PC-3 (cell line): ENCODE results near the gene KRTAP12-1. TPM values are rescaled to one million over a fixed set of nuclear protein-coding genes. Genes with fewer than 3 reads are reported as not detected.

ENCODE experiments used
- ATAC-seq: fragments of 200-7000 bp; cut with Tn5 transposase; 2 replicates; pipeline ENCODE4 v1.9.1; 2020; ENCODE audit warnings: mild to moderate bottlenecking, moderate library complexity
- BruUV-seq: library from RNA; stranded (reverse); fragments of 400-500 nt; replicated peaks from 2 replicates; lab custom pipeline; 2021; lab: Mats Ljungman, UMichigan
- CTCF ChIA-PET: fragments of 300-600 bp; sonication (Branson Sonifier 250); formaldehyde crosslinking; loops from one replicate; lab custom pipeline; 2022; ENCODE audit warnings: antibody characterized with exemption; lab: Charles Lee
- POLR2A ChIA-PET: fragments of 300-600 bp; sonication (Branson Sonifier 250); formaldehyde crosslinking; loops from one replicate; lab custom pipeline; 2022; ENCODE audit warnings: antibody characterized with exemption; ENCODE audit not compliant: unreplicated experiment; lab: Charles Lee
- DNase-seq: peaks from one replicate; pipeline ENCODE4 v3.0.0-alpha.2; 2015
- H2AFZ ChIP-seq: fragments of 300-600 bp; sonication (generic); 2 replicates; pipeline ENCODE4 v1.6.0; 2016; ENCODE audit warnings: antibody characterized with exemption, low read length
- H3F3A ChIP-seq: fragments of 300-600 bp; sonication (generic); one replicate; pipeline ENCODE4 v1.6.0; 2017; ENCODE audit warnings: antibody characterized with exemption, low read length, control low read depth, mild to moderate bottlenecking; ENCODE audit not compliant: unreplicated experiment
- H3K27ac ChIP-seq: fragments of 300-600 bp; sonication (generic); 2 replicates; pipeline ENCODE4 v1.5.1; 2016; ENCODE audit warnings: mild to moderate bottlenecking, low read length
- H3K27me3 ChIP-seq: fragments of 300-600 bp; sonication (generic); 2 replicates; pipeline ENCODE4 v1.6.1; 2016; ENCODE audit warnings: low read length, mixed read lengths
- H3K36me3 ChIP-seq: fragments of 300-600 bp; sonication (generic); 2 replicates; pipeline ENCODE4 v1.6.1; 2016; ENCODE audit warnings: low read depth, mixed run types, low read length, mixed read lengths
- H3K4me1 ChIP-seq: fragments of 300-600 bp; sonication (generic); 2 replicates; pipeline ENCODE4 v1.5.1; 2016; ENCODE audit warnings: low read length; ENCODE audit not compliant: insufficient read depth
- H3K4me2 ChIP-seq: fragments of 300-600 bp; sonication (generic); 2 replicates; pipeline ENCODE4 v1.6.0; 2016; ENCODE audit warnings: low read length
- H3K4me3 ChIP-seq: fragments of 300-600 bp; sonication (generic); 2 replicates; pipeline ENCODE4 v1.5.1; 2016; ENCODE audit warnings: mild to moderate bottlenecking, low read length, mixed read lengths
- H3K79me2 ChIP-seq: fragments of 300-600 bp; sonication (generic); 2 replicates; pipeline ENCODE4 v1.6.1; 2017; ENCODE audit warnings: low read length, mixed read lengths
- H3K9ac ChIP-seq: fragments of 300-600 bp; sonication (generic); 2 replicates; pipeline ENCODE4 v1.6.0; 2016; ENCODE audit warnings: mild to moderate bottlenecking, low read length
- H3K9me2 ChIP-seq: fragments of 300-600 bp; sonication (generic); replicated peaks from 2 replicates; pipeline ENCODE4 v1.6.1; 2016; ENCODE audit warnings: mixed run types, low read length, mixed read lengths
- H3K9me3 ChIP-seq: fragments of 300-600 bp; sonication (generic); 2 replicates; pipeline ENCODE4 v1.6.1; 2016; ENCODE audit warnings: low read length, mixed read lengths
- H4K20me1 ChIP-seq: fragments of 300-600 bp; sonication (generic); 2 replicates; pipeline ENCODE4 v1.6.1; 2016; ENCODE audit warnings: low read length, mixed read lengths
- CTCF ChIP-seq: fragments of 300-600 bp; sonication (generic); conservative IDR thresholded peaks from 2 replicates; pipeline ENCODE4 v1.5.1; 2017; ENCODE audit warnings: antibody characterized with exemption, low read depth, mild to moderate bottlenecking, low read length
- EZH2 ChIP-seq: fragments of 300-600 bp; sonication (generic); IDR thresholded peaks from one replicate; pipeline ENCODE4 v1.6.1; 2017; ENCODE audit warnings: antibody characterized with exemption, mild to moderate bottlenecking, low read length; ENCODE audit not compliant: unreplicated experiment
- EZH2phosphoT487 ChIP-seq: fragments of 300-600 bp; sonication (generic); IDR thresholded peaks from 2 replicates; pipeline ENCODE4 v1.6.1; 2018; ENCODE audit warnings: mild to moderate bottlenecking, antibody characterized with exemption, low read length, borderline replicate concordance
- intact Hi-C: fragments of 100-400 bp; cut with micrococcal nuclease; formaldehyde crosslinking; loops from 2 replicates; pipeline ENCODE4 v1.9.0; 2023
- total RNA-seq: library from RNA; depleted of rRNA; stranded (reverse); fragments of >200 nt; gene quantifications from 2 replicates; pipeline ENCODE4 v1.2.3, GENCODE V29; 2014

Gene KRTAP12-1
- total RNA-seq, 1 experiment from 2014 or later, result 0.62 TPM

DNA sequence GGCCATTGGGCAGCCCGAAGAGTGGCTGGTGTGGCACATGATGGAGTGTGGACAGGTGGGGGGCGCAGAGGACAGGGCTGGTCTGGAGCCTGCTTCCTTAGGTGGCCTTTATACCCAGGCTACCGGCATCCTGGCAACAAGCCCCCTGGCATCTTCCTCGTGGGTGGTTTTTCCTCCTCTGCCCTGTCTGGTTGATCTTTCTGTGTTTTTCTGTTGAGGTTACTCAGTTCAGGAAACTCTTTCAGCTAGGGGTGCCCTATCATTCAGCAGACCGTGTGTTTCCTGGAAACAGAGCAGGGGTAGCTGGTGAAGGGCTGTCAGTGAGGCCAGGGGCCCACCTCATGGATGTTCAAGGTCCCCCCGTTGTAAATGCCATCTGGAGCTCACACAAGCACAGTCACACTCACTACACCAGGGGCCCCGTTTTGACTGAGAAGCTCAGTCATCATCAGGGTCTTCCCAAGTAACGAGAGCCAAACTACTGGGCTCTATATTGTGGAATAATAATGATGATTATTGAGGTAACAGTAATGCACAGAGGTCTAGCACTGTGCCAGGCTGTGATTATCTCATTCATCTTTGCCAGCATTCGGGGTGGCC lies 27.3 kb downstream of the KRTAP12-1 start, which contains the start of gene KRTAP12-4:
KRTAP12-4 (minus strand) TSS at position 84 of the 600 bp plus-strand sequence; CDS start at position 39, 45 bp downstream.
- H3K27ac ChIP-seq, result no peak within 1 kb of the TSS
- no peak within 1 kb of the TSS for H3K9ac ChIP-seq
- H3K4me2 ChIP-seq, result no peak within 1 kb of the TSS
- TF ChIP-seq EZH2 (no peak), EZH2phosphoT487 (no peak), CTCF (no peak)
- no peaks in the 10 kb centered on the region for H3K4me1 ChIP-seq
- no peak for DNase-seq
- no peaks in the 10 kb centered on the region for H3K27me3 ChIP-seq
- 0 out of 2 replicates have a peak, but pooled peaks cover 5% of the 10 kb centered on the region for H3K9me3 ChIP-seq
- intact Hi-C loops, result no loop called here
- BruUV-seq, result no TSS peak
- H3K79me2 ChIP-seq, result no peaks in the 10 kb centered on the region
- no peaks in the 10 kb centered on the region for H3K9me2 ChIP-seq
- no peak within 1 kb of the TSS for H2AFZ ChIP-seq
- H3K4me3 ChIP-seq, result no peak within 1 kb of the TSS
- H3K36me3 ChIP-seq, result no peaks in the 10 kb centered on the region
- ATAC-seq, result no peak
- CTCF ChIA-PET, result no interaction called here
- no peaks in the 10 kb centered on the region for H3F3A ChIP-seq
- no peaks in the 10 kb centered on the region for H4K20me1 ChIP-seq
- POLR2A ChIA-PET, result no interaction called here

DNA sequence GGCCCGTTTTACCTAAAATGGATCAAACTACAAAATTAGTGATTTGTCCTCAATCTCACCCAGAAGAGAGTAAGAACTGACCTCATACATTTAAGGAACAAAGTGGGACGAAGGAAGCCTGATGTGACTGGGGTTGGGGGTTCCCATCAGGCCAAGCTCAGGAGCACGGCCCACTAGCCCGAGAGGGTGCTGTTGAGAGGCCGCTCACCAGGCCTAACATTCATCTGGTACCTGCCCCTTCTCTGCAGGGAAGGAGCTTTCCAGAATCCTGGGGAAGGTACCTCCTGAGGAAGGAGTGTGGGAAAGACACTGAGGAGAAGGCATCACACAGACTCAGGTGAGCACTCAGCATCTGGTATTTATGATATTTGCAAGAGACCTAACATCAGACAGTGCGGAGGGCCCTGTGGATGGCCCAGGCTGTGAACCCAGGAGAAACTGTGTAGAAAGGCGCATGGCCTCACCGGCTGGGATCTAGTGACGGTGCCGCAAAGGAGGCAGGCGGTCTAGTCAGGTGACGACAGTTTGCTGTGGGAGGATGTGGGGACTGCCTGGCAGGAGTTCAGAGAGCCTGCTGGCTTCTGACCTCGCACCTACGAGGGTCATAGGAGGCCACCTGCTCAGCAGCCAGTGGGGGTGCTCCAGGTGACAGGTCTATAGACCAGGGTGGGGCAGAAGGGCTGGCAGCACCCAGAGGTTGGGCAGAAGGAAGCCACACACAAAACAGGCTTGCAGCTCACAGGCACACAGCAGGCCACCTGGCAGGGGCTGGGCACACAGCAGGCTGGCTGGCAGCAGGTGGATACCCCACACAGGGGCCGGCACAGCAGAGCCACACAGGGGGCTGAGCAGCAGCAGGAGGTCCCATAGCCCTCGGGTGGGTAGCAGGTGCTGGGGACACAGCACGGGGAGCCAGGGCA lies 28.0 kb downstream of the KRTAP12-1 start:
- H3K27me3 ChIP-seq, result no peaks in the 10 kb centered on the region
- BruUV-seq, result no TSS peak

More for the DNA sequence above, 28.0 kb downstream of the KRTAP12-1 start:
- CTCF ChIA-PET, result no interaction called here
- no peaks in the 10 kb centered on the region for H3F3A ChIP-seq
- H2AFZ ChIP-seq, result no peak overlapping the region
- no peaks in the 10 kb centered on the region for H3K79me2 ChIP-seq
- no peaks in the 10 kb centered on the region for H3K4me1 ChIP-seq
- POLR2A ChIA-PET, result no interaction called here
- TF ChIP-seq CTCF (no peak), EZH2phosphoT487 (no peak)
- no peak for DNase-seq
- no peaks in the 10 kb centered on the region for H3K36me3 ChIP-seq
- intact Hi-C loops, result no loop called here
- H3K27ac ChIP-seq, result no peak overlapping the region
- H3K9me2 ChIP-seq, result no peaks in the 10 kb centered on the region
- no peak overlapping the region for H3K9ac ChIP-seq
- no peak for ATAC-seq
- 0 out of 2 replicates have a peak, but pooled peaks cover 5% of the 10 kb centered on the region for H3K9me3 ChIP-seq
- H4K20me1 ChIP-seq, result no peaks in the 10 kb centered on the region
- no peak overlapping the region for H3K4me2 ChIP-seq
- H3K4me3 ChIP-seq, result no peak overlapping the region
